SK-N-SH treated with all-trans-retinoic acid at 6 μM for 48 hours (cell line): ENCODE measurements around the gene CPA4.

Source experiments
- ATAC-seq: fragments of 200-7000 bp; cut with Tn5 transposase; 3 replicates; pipeline ENCODE4 v1.9.1; 2020; ENCODE audit warnings: mild to moderate bottlenecking, moderate library complexity
- ARNTL ChIP-seq: fragments of 450-650 bp; formaldehyde crosslinking; IDR thresholded peaks from 2 replicates; pipeline ENCODE4 v1.5.0; 2020; ENCODE audit warnings: low read depth, mild to moderate bottlenecking, moderate library complexity, borderline replicate concordance
- BACH2 ChIP-seq: fragments of 250-450 bp; sonication (Bioruptor Pico); IDR thresholded peaks from 2 replicates; pipeline ENCODE4 v1.9.0; 2021; ENCODE audit warnings: mild to moderate bottlenecking, borderline replicate concordance
- CSDC2 ChIP-seq: fragments of 250-450 bp; sonication (Bioruptor Pico); IDR thresholded peaks from 2 replicates; pipeline ENCODE4 v1.5.0; 2020; ENCODE audit warnings: mild to moderate bottlenecking, moderate library complexity
- ESRRG ChIP-seq: fragments of 250-450 bp; sonication (Bioruptor Pico); IDR thresholded peaks from 2 replicates; pipeline ENCODE4 v1.6.1; 2021; ENCODE audit warnings: mild to moderate bottlenecking
- GLIS3 ChIP-seq: fragments of 250-450 bp; sonication (Bioruptor Pico); IDR thresholded peaks from 2 replicates; pipeline ENCODE4 v1.5.0; 2020; ENCODE audit warnings: mild to moderate bottlenecking, moderate library complexity
- ISL1 ChIP-seq: fragments of 250-450 bp; sonication (Bioruptor Pico); IDR thresholded peaks from 2 replicates; pipeline ENCODE4 v2.1.2; 2022; ENCODE audit warnings: mild to moderate bottlenecking, moderate library complexity
- OSR1 ChIP-seq: fragments of 250-450 bp; sonication (Bioruptor Pico); IDR thresholded peaks from 2 replicates; pipeline ENCODE4 v1.8.0; 2022; ENCODE audit warnings: moderate library complexity, mild to moderate bottlenecking, inconsistent platforms
- PPARA ChIP-seq: fragments of 250-450 bp; sonication (Bioruptor Pico); IDR thresholded peaks from 2 replicates; pipeline ENCODE4 v1.5.0; 2020; ENCODE audit warnings: mild to moderate bottlenecking, borderline replicate concordance
- RARB ChIP-seq: fragments of 250-450 bp; sonication (Bioruptor Pico); IDR thresholded peaks from 2 replicates; pipeline ENCODE4 v1.8.0; 2021; ENCODE audit warnings: mild to moderate bottlenecking, moderate library complexity
- SNAI2 ChIP-seq: fragments of 250-450 bp; sonication (Bioruptor Pico); IDR thresholded peaks from 2 replicates; pipeline ENCODE4 v1.5.0; 2020; ENCODE audit warnings: mild to moderate bottlenecking, moderate library complexity
- TCF4 ChIP-seq: fragments of 250-450 bp; sonication (Bioruptor Pico); IDR thresholded peaks from 2 replicates; pipeline ENCODE4 v1.8.0; 2021; ENCODE audit warnings: mild to moderate bottlenecking, moderate library complexity, borderline replicate concordance
- TOX ChIP-seq: fragments of 250-450 bp; sonication (Bioruptor Pico); IDR thresholded peaks from 2 replicates; pipeline ENCODE4 v1.8.0; 2021; ENCODE audit warnings: mild to moderate bottlenecking, moderate library complexity, borderline replicate concordance
- ZC3H10 ChIP-seq: fragments of 250-450 bp; sonication (Bioruptor Pico); IDR thresholded peaks from 2 replicates; pipeline ENCODE4 v1.5.1; 2021; ENCODE audit warnings: mild to moderate bottlenecking, moderate library complexity
- ZFP3 ChIP-seq: fragments of 250-450 bp; sonication (Bioruptor Pico); IDR thresholded peaks from 2 replicates; pipeline ENCODE4 v1.5.0; 2020; ENCODE audit warnings: mild to moderate bottlenecking, moderate library complexity
- ZFP30 ChIP-seq: fragments of 450-650 bp; formaldehyde crosslinking; IDR thresholded peaks from 2 replicates; pipeline ENCODE4 v1.5.0; 2022; ENCODE audit warnings: mild to moderate bottlenecking, moderate library complexity
- ZNF565 ChIP-seq: fragments of 450-650 bp; formaldehyde crosslinking; conservative IDR thresholded peaks from 2 replicates; pipeline ENCODE4 v1.5.0; 2020; ENCODE audit warnings: low read depth, mild to moderate bottlenecking, moderate library complexity
- ZNF70 ChIP-seq: fragments of 450-650 bp; formaldehyde crosslinking; IDR thresholded peaks from 2 replicates; pipeline ENCODE4 v1.5.0; 2020; ENCODE audit warnings: mild to moderate bottlenecking, moderate library complexity
- ZNF8 ChIP-seq: fragments of 450-650 bp; formaldehyde crosslinking; IDR thresholded peaks from 2 replicates; pipeline ENCODE4 v1.5.0; 2020; ENCODE audit warnings: mild to moderate bottlenecking, moderate library complexity
- TF ChIP-seq, protein P1 (sequence below): fragments of 250-450 bp; sonication (Bioruptor Pico); IDR thresholded peaks from 2 replicates; pipeline ENCODE4 v1.8.0; 2021; ENCODE audit warnings: low read depth, mild to moderate bottlenecking, moderate library complexity, borderline replicate concordance
- TF ChIP-seq, protein P2 (sequence below): fragments of 250-450 bp; sonication (Bioruptor Pico); IDR thresholded peaks from 2 replicates; pipeline ENCODE4 v1.5.0; 2020; ENCODE audit warnings: mild to moderate bottlenecking, moderate library complexity

The CPA4 gene

DNA sequence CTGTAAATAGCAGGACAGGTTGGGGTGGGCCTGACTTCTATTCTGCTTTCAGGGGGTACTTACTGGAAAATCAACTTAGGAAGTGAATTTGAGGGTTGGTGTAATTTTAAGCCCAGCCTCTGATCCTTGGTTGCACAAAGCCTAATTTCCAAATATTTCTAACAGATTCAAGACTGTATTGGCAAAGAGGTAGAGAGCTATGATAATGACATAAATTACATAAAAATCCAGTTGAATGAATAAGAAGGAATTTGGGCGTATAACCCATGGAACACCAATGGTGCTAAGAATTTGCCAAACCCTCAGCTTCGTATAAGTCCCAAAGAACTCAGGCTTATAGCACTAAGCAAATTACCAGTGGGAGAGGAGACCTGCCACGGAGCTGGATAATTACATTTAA is 11.9 kb downstream of the CPA4 start (continued):
- no peak for TF ChIP-seq ZNF70
- TF ChIP-seq TCF4 (CRISPR knock-in tag) = no peak
- TF ChIP-seq ARNTL = no peak
- no peak for TF ChIP-seq ESRRG (CRISPR knock-in tag)
- TF ChIP-seq ZFP30 (CRISPR knock-in tag) = no peak
- no peak for TF ChIP-seq ZC3H10
- TF ChIP-seq ZNF8 (CRISPR knock-in tag) = no peak
- TF ChIP-seq CSDC2 (CRISPR knock-in tag) = no peak

DNA sequence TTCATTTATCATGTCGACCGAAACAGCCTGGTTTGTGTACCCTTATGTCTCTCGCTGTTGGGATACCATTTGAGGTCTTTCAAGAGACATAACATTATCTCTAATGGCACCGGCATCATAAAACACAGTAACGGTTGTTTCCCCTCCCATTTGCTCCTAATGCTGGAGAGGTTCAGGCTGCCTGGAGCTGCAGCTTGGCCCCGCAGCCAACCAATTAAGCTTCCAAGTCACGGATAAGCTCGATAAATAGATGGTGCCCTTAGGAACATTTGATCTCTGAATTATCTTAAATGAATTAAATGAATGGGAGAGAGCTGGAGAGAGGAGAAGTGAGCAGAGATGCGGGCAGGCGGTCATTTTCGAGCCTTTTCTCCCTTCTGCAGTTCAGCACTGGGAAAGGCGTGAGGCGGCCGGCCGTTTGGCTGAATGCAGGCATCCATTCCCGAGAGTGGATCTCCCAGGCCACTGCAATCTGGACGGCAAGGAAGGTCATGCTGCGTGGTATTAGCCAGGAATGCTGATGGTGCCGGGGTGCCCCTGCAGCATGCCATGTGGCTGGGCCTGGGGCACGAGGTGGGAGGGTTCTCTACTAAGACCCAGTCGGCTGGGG is 12.6 kb downstream of the CPA4 start:
- TF ChIP-seq ZC3H10 (no peak), SNAI2 (CRISPR knock-in tag) (no peak), GLIS3 (CRISPR knock-in tag) (no peak), ZFP30 (CRISPR knock-in tag) (no peak)
- TF ChIP-seq, protein P1, sequence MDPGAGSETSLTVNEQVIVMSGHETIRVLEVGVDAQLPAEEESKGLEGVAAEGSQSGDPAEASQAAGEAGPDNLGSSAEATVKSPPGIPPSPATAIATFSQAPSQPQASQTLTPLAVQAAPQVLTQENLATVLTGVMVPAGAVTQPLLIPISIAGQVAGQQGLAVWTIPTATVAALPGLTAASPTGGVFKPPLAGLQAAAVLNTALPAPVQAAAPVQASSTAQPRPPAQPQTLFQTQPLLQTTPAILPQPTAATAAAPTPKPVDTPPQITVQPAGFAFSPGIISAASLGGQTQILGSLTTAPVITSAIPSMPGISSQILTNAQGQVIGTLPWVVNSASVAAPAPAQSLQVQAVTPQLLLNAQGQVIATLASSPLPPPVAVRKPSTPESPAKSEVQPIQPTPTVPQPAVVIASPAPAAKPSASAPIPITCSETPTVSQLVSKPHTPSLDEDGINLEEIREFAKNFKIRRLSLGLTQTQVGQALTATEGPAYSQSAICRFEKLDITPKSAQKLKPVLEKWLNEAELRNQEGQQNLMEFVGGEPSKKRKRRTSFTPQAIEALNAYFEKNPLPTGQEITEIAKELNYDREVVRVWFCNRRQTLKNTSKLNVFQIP = no peak
- no peak for ATAC-seq

DNA sequence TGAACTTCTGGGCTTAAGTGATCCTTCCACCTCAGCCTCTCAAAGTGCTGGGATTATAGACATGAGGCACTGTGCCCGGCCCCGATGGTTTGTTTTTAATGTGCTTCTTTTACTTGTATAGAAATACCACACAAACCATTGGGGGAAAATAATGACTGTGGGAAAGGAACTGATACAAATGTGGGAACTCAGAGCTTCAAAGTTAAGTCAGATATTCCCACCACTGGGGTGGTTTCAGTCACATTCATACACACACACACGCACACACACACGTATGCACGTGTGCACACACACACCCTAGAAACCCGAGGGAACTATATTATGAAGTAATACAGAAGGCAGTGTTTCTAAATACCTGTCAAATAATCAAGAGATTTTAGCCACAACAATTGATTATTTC is 17.0 kb downstream of the CPA4 start:
- TF ChIP-seq, protein P1 = no peak
- TF ChIP-seq OSR1 = no peak
- no peak for TF ChIP-seq ZFP3 (CRISPR knock-in tag)
- no peak for TF ChIP-seq ZNF70
- TF ChIP-seq TCF4 (CRISPR knock-in tag) = no peak
- TF ChIP-seq BACH2 = no peak
- TF ChIP-seq, protein P2, sequence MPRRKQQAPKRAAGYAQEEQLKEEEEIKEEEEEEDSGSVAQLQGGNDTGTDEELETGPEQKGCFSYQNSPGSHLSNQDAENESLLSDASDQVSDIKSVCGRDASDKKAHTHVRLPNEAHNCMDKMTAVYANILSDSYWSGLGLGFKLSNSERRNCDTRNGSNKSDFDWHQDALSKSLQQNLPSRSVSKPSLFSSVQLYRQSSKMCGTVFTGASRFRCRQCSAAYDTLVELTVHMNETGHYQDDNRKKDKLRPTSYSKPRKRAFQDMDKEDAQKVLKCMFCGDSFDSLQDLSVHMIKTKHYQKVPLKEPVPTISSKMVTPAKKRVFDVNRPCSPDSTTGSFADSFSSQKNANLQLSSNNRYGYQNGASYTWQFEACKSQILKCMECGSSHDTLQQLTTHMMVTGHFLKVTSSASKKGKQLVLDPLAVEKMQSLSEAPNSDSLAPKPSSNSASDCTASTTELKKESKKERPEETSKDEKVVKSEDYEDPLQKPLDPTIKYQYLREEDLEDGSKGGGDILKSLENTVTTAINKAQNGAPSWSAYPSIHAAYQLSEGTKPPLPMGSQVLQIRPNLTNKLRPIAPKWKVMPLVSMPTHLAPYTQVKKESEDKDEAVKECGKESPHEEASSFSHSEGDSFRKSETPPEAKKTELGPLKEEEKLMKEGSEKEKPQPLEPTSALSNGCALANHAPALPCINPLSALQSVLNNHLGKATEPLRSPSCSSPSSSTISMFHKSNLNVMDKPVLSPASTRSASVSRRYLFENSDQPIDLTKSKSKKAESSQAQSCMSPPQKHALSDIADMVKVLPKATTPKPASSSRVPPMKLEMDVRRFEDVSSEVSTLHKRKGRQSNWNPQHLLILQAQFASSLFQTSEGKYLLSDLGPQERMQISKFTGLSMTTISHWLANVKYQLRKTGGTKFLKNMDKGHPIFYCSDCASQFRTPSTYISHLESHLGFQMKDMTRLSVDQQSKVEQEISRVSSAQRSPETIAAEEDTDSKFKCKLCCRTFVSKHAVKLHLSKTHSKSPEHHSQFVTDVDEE = no peak
- TF ChIP-seq ESRRG (CRISPR knock-in tag) = no peak
- TF ChIP-seq CSDC2 (CRISPR knock-in tag) = no peak
- TF ChIP-seq TOX = no peak
- no peak for TF ChIP-seq GLIS3 (CRISPR knock-in tag)
- no peak for TF ChIP-seq RARB (CRISPR knock-in tag)
- no peak for TF ChIP-seq ISL1
- TF ChIP-seq PPARA (CRISPR knock-in tag) = no peak
- no peak for ATAC-seq

DNA sequence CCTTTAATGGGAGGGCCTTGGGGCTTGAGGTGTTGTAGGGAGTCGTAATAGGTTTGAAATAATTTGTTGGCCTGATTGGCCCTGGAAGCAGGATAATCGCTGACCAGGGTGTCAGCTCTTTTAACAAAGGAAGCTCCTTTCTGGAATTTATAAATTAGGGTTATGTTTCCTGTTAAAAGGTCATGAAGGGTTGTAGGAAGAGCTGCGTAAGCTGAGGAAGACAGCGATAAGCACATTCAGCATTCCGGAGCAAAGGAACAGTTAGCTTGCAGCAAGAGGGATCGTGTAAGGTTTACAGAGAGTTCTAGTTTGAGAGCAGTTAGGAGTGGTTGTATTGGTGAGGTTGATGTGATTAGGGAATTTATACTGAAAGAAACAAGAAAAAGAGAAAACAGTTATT is 21.3 kb downstream of the CPA4 start:
- no peak for TF ChIP-seq ISL1
- TF ChIP-seq PPARA (CRISPR knock-in tag) = no peak
- TF ChIP-seq TOX = no peak
- TF ChIP-seq SNAI2 (CRISPR knock-in tag) = no peak
- TF ChIP-seq RARB (CRISPR knock-in tag) = no peak
- no peak for TF ChIP-seq ZNF565 (CRISPR knock-in tag)
- no peak for TF ChIP-seq TCF4 (CRISPR knock-in tag)
- TF ChIP-seq, protein P2 = no peak
- no peak for TF ChIP-seq GLIS3 (CRISPR knock-in tag)
- TF ChIP-seq ZFP3 (CRISPR knock-in tag) = no peak
- TF ChIP-seq ZC3H10 = no peak
- TF ChIP-seq, all 23 proteins: peak for 0
- ATAC-seq = no peak
